Right ventricle myocardium inferior (tissue), 1 donor: Measurements from ENCODE around the gene ACTL6B. TPM values are rescaled to one million over a fixed set of nuclear protein-coding genes. Genes with fewer than 3 reads are reported as not detected.

ENCODE experiments used
- ATAC-seq: fragments of 200-7000 bp; cut with Tn5 transposase; one replicate; pipeline ENCODE4 v1.9.1; 2020; ENCODE audit warnings: mild to moderate bottlenecking, moderate library complexity
- DNase-seq: peaks from one replicate; pipeline ENCODE4 v3.0.0; 2021; ENCODE audit errors: missing footprints
- intact Hi-C: fragments of 100-400 bp; cut with DNase I; formaldehyde crosslinking; loops from one replicate; pipeline ENCODE4 v1.11.0; 2022
- total RNA-seq: library from RNA; stranded (reverse); fragmentation: NEBNext Ultra II Directional; extraction: Animal tissue kit (Norgen Biotek cat#: 25700); gene quantifications from one replicate; pipeline ENCODE4 v1.2.1, GENCODE V29; 2021
- donor health status: DM: no; HTN: yes; CAD: no; lungs with severe emphysema.

Gene ACTL6B
- total RNA-seq, 1 donor from 2014 or later: not detected

- DNase-seq (no peak), ATAC-seq (no peak)
- intact Hi-C loops: no loop called here
Measured at GRCh38 chr7:100685049-100685605, 28.9 kb upstream of the ACTL6B start.

- intact Hi-C loops: no loop called here
Measured at GRCh38 chr7:100684534-100685042, 28.3 kb upstream of the ACTL6B start.

GRCh38 chr7:100683659-100684533, 27.6 kb upstream of the ACTL6B start:
- ATAC-seq (no peak), DNase-seq (no peak)
- intact Hi-C loops: no loop called here

More at GRCh38 chr7:100684534-100685042, 28.3 kb upstream of the ACTL6B start:
- DNase-seq: no peak
- ATAC-seq: no peak

GRCh38 chr7:100682991-100683658, 26.9 kb upstream of the ACTL6B start:
- intact Hi-C loops: no loop called here
- ATAC-seq: no peak
- DNase-seq: no peak

GRCh38 chr7:100682228-100682741, 26.0 kb upstream of the ACTL6B start:
- intact Hi-C loops: no loop called here
- DNase-seq (no peak), ATAC-seq (no peak)

GRCh38 chr7:100681491-100682227, 25.4 kb upstream of the ACTL6B start:
- DNase-seq (no peak), ATAC-seq (no peak)
- intact Hi-C loops: no loop called here

- no peak for DNase-seq
Measured at GRCh38 chr7:100680576-100681271, 24.5 kb upstream of the ACTL6B start.

GRCh38 chr7:100679927-100680575, 23.8 kb upstream of the ACTL6B start:
- DNase-seq (no peak), ATAC-seq (peak; percentile 70)
- intact Hi-C loops: no loop called here

More at GRCh38 chr7:100680576-100681271, 24.5 kb upstream of the ACTL6B start:
- ATAC-seq: peak; percentile 2
- intact Hi-C loops: no loop called here

- no peak for ATAC-seq
- no peak for DNase-seq
- intact Hi-C loops: no loop called here
Measured at GRCh38 chr7:100679129-100679926, 23.1 kb upstream of the ACTL6B start.

GRCh38 chr7:100678291-100678984, 22.2 kb upstream of the ACTL6B start:
- intact Hi-C loops: no loop called here
- ATAC-seq (no peak), DNase-seq (no peak)

- DNase-seq: no peak
- no peak for ATAC-seq
- intact Hi-C loops: no loop called here
Measured at GRCh38 chr7:100677308-100678267, 21.3 kb upstream of the ACTL6B start.

GRCh38 chr7:100676501-100677306, 20.5 kb upstream of the ACTL6B start:
- DNase-seq: peak; percentile 73
- no peak for ATAC-seq
- intact Hi-C loops: no loop called here

- ATAC-seq (peak; percentile 15), DNase-seq (peak; percentile 95)
- intact Hi-C loops: loop anchor here (2.0 kb wide), 1 partner anchor 15 kb away; no protein-coding TSS in a partner anchor
Measured at GRCh38 chr7:100675581-100676350, 19.5 kb upstream of the ACTL6B start.

GRCh38 chr7:100675105-100675451, 18.8 kb upstream of the ACTL6B start:
- ATAC-seq (no peak), DNase-seq (no peak)
- intact Hi-C loops: loop anchor here (2.0 kb wide), 1 partner anchor 16 kb away; no protein-coding TSS in a partner anchor
